GM19023 (cell line): ENCODE results near the gene HPCA.

Experiments
- ATAC-seq: cut with Tn5 transposase; IDR thresholded peaks from one replicate; pipeline ENCODE4 v1.9.1; 2021; ENCODE audit warnings: mild to moderate bottlenecking, moderate library complexity; ENCODE audit not compliant: unreplicated experiment

HPCA gene

DNA sequence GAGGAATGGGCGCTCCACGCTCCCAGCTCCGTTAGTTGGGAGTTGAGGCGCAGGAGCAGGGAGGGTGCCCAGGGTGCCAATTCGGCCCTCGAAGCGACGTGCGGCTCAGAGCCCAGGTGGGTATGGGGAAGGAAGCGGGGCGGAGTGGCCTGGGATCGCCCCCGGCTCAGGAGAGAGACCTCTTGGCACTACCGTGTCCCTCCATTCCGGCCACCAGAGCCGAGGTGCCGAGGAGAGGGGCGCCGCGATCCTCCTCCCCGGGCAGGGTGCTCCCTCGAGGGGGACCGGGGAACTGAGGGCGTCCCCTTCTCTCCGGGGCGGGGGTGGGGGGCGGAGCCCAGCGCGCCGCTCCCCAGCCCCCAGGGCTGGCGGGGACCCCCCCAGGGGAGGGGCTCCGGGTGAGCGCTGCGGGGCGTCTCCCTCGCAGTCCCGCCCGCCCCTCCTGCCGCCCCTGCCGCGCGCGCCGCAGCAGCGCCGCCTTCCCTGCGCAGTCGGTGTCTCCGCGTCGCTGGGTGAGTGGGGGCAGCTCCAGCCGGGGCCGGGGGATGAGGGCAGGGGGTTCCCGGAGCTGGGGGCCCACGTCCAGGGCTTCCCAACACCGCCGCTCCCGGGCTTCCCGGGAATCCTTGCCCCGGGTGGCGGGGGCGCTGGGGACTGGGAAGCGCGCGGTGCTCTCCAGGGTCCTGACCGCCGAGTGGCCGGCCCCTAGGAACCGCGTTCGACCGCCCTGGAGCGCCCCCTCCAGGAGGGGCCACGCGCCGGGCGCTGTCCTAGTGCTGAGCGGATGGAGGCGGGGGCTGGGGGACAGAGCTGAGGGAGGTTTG, at the start of gene HPCA:
Gene HPCA, plus strand, starts transcription at position 488 of the 824 bp plus-strand sequence. CDS start 2,408 bp downstream, outside the sequence.
- no peak for ATAC-seq

DNA sequence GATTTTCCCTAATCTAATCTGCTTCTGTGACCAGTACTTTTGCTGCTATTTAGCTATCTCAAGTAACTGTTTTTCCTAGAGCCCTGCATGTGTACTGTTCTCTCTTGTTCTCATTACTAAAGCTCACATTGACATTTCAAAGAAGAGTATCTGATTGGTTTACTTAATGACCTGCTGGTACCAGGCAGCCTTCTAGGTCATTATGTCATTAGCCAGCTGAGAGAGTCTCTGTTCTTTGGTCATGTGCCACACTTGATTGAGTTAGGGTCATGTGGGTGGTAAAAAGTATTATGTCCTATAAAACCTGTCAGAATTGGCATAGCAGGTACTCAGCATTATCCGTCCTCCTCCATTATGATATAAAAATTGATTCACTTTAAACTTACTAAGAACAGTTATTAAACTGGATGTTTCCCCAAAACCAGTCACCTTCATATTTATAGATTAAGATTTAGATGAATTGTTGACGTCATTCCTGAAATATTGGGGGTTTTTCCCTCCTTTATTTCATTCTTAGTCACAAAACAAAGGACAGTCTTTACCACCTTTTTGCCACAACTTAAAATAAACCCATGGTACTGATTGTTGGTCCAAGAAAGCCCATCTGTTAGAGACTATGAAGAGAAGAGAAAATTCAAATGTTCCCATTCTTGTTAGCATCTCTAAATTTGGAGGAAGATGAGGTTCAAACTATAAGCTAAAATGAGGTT, 37.8 kb upstream of the HPCA start:
- ATAC-seq = no peak

DNA sequence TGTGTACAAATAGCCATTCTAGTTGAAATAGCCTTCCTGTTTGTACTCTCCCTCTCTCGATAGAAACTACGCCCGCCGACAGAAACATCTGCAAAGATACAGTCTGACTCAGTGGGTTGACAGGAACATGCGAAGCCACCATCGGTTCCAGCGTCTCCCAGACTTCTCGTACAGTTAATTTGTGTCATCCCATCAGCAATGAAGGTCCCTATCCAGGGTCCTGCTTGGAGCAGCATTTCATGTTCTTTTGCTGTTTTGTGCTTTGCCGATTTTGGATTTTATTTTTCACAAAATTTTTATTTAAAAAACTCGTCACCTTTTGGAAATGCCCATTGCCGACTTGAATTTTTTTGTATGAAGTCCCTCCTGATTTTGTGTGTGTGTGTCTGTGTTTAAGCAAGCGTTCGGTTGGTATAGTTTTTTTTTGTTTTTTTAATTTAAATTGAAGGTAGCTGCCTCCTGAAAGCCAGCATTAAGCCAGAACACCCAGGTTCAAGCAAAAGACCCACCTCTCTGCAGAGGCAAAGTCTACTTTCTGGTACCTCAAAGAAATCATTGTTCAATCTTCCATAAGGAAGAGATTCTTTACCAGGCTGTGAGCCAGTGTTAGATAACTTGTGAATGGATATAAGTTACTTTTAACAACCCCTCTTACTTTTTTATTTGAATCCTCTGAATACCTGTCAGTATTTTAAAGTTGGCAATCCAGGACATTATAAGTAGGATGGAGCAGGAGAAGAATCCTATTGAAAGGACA, 30.3 kb upstream of the HPCA start:
- ATAC-seq = no peak

DNA sequence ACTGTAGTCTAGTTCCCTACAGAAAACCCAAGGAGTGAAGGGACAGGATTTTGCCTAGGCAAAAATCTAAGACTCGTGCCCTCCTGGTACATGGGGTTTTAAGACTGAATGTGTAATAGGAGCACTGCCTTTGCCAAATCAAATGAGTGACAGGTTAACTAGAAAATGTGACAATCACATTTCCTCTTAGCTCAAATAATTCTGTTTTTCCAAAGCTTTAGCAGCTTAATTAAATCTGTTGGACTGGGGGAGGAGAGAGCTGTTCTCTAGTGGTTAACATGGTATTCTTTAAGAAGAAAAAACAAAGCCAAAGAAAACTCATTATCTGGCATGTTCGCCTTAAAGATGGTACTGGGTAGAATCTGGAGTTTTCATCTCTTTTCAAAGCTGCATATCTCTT, 28.2 kb upstream of the HPCA start:
- no peak for ATAC-seq

DNA sequence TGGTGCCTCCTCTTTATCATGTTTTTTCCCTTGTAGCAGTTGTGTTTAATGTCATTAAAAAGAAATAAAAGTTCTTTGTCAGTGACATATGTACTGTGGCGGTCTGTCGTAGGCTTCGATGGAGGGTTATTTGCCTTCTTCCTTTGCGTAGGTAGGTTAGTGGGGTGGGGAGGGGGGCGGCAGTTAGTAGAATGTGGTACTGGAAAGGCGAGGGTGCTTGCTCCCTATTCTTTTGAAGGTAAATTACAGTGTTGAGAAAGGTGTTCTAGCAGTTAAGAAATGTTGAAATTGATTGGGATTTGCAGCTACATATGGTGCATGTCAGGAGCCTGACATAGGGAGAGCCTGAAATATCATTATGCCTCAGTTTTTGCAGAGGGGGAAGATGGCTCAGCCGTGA, 27.5 kb upstream of the HPCA start:
- no peak for ATAC-seq

DNA sequence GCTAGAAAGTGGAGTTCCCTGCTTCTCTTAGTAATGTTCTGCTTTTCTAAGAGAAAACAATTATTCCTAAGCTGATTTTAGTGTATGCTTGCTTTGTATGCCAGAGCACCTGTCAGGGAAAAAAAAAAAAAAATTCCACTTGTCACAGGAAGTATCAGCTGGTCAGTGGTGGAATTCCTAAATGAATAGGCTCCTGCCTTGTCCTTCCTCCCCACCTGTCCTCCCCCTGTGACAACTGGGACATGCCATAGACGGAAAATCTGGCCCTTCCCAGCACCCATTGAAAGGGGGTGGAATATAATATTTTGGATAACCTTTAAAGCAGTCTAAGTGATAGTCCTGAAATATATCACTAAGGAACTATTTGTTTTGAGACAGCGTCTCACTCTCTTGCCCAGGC, 26.4 kb upstream of the HPCA start:
- ATAC-seq = no peak

DNA sequence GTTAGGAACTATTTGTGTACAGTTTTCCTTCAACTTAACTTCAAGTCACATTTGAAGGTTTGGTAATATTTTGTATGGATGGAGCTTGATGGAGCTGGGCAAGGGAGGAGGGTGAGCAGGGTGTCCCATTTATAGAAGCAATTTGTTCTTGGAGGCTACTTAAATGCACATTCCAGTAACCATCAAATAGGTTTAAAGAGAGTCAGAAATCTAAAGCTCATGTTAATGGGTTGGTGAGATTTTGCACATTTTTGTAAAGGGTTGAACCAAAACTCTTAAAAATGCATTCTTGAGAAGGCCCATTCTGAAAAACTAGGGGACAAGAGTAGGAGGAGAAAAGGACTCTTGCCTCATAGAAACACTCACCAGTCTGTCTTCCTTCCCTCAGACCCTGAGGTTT, 25.7 kb upstream of the HPCA start:
- ATAC-seq = no peak

DNA sequence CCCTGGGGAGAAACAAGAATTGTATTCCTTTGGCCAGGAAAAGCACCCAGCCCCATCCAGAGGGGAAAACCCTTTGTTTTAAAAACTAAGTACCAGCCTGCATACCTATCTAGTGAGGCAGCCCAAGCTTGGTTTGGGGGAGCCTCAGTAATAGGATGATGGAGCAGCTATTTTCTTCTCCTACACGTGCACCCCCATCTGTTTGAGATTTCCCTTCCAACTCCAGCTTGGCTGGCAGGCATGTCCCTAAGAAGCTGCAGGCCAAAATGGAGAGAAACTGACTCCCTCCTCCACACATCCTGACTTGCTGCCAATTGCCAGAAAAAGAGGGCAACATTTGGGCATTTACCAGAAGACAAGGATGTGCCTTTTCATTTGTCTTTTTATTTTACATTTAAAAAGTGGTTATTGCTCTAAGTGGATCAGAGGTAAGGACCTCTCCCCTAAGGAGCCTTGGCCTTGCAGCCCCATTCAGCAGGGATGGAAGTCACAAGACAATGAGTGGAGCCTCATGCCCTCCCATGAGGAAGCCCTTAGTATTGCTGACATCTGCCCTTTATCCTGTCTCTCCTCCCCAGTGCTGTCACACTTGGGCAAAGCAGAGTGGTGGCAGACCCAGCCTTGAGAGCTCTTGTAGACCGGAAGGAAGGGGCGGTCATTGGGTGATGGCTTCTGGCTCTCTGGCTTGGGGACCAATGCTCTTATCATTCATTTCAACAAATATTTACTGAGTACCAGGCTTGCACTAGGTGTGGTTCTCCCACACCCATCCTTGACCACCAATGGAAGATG, 24.2 kb upstream of the HPCA start:
- ATAC-seq = no peak

DNA sequence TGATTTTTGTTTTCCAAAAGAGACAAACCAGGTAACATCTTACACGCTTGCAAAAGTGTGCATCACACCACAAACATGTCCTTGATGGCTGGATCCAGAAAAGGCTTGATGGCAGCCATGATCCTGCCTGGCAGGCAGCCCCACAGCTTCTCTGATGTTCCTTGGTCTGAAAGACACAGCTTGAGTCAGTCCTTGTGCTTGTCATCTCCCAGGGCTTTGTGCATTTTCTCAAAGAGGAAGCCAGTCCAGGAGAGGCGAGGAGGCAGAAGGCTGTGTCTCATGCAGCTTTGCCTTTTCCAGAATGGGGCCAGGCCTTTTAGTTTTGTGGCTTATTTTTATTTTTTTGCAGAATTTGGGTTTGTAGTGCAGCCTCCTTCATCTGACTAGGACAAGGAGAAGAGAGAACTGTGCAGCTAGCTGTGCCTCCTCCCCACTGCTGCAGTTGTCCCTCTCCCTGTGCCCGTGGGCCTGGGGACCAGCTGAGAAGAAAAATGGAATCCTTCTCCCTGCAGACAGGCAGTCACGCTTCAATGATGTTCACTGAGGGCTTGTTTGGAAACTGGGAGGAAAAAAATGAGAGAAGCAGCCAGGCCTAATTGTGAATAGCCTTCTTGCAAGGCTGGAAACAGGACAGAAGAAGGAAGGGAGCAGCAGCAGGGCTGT, 22.9 kb upstream of the HPCA start:
- ATAC-seq = no peak

DNA sequence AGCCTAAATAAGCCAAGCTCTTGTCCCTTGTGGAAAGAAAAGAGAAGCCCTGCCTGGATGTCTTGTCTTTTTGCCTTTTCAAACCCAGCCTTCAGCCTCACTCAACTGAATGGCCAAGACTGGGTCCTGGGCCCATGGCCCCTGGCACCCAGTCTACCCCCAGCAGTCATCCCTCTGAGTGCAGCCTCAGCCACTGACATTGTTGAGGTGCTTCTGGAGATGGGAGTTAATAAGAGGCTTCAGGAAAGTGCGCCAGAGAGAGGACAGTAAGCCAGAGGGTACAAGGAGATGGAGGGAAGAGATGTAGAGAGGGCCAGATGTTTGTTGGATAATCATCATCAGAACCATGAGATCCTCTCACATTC, 22.4 kb upstream of the HPCA start:
- ATAC-seq = no peak

DNA sequence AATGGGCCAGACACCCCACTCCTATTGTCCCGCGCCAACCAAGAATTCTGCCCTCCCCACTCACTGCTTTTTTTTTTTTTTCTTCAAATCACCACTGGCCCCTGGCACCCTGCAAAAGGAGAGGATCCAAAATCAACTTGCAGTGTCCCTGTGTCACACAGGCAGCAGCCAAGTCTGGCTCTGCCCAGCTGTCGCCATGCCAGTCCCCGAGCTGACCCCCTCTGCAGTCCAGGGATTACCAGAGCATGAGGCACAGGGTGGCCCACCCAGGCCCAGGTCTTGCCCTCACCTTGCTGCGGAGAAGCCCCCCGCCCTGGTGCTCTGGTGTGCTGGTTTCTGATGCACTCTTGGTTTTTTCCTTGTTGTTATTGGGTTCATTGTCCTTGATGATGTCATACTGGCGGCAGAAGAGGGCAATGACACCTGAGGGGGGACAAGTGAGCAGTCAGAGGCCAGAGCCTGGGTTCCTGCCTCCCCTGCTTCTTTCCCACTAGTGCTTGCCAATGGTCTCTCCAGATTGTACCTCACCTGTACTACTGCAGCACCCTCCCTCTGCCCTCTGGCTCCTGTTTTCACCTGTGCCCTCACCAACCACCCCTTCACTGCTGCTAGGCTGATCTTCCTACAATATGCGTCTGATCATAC, 21.8 kb upstream of the HPCA start:
- no peak for ATAC-seq

DNA sequence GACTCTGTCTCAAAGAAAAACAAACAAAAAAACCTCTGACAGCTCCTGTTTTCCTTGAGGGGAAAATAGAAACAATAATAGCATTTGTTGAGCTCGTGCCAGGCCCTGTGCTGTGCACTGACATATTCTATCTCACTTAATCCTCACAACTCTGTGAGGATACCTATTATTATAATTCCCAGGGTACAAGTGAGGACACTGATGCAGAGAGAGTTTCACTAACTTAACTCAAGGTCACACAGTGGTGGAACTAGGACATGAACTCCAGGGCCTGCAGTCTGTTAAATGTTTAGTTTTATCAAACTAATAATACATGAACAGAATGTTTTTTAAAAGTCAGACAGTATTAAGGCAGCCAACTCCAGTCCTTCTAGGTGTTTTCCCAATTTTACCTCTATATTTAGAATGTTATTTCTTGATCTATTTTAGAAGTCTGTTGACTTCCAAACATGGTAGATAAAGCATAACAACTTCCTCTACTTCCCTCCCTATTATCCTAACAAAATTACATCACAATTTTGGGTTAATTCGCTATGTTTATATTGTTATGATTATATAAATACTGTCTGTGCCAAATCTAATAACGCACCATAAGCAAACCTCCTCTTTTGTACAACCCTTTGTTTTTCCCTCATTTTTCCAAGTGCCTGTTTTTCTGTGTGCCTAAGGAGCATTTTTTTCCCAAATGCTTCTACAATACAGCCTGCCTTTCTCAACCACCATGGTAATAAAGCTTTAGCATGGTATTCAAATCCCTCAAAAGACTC, 20.5 kb upstream of the HPCA start:
- no peak for ATAC-seq

DNA sequence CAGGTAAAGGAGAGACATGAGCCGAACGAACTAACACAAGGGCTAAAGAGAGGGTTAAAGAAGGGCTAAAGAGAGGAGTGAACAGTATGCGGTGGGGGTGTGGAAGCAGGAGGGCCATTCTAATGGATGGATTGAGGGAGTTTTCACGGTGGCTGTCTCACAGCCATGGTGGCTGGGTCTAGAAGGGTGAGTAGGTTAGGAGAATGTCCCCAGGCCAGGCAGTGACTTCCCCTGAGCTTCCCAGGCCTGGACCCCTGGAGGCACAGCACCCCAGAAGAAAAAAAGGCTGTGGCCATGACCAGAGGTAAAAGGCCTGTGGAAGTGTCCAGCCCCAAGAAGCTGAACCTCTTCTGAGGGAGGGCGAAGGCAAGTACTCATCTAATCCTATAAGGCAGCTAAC, 19.1 kb upstream of the HPCA start:
- no peak for ATAC-seq

DNA sequence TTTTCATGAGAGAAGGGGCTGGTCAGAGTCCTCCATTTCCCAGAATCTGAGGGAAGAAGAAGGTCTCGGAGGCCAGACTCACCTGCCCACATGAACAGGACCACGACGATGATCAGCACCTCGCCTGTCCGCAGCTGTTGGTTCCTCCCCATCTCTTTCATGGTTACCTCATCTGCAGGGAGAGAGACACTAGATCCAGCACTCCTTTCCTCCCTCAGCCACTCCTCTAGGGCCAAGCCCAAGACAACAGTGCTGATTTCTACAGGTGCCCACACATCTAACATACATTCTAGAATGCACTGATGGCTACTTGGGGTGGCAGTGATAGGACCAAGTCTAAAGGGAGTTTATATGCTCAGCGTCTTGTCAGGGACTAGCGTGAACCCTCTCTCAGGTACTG, 18.6 kb upstream of the HPCA start:
- ATAC-seq = no peak

DNA sequence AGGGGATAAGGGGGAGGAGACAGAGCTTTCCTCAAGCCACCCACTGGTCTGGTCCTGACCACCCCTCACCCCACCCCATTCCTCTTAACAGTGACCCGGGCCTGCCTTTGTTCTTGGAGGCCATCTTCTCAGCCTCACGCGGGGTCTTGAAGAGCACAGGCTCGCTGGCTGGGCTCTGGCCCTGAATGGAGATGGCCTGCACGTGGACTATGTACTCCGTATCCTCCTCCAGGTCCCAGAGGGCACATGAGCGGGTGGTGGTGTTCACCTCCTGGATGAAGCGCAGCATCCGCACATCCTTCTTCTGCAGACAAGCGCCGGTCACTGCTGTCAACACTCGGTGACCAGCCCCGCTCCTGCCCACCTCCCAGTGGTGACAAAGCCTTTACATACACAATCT, 18.2 kb upstream of the HPCA start:
- ATAC-seq = no peak

DNA sequence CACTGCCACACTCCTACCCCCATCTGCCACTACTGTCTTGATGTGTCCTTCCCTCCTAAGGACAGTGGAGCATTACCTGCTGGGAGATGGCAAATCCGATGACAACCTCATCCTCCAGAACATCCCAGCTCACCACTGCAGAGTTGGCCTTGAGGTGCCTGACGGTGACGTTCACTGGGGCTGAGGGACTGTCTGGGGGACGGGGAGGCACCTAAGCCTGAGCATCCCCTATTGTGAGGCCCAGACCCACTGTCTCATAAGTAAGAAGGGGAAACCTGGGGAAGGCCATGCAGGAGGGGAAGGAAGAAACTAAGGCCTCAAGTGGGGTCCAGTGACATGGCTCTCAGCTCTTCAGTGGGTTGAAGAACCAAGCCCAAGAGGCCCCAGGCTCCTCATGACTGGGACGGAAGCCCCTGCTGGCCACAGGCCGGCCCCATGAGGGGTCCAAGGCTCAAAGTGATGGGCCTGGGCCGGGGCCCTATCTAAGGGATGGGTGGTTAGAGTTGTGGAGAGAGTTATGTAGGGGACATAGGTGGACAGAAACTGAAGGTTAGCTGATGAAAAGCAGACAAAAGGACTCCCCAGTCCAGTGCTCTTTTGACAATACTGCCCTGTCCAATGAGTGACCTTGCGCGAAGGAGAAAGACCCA, 17.4 kb upstream of the HPCA start:
- ATAC-seq = no peak

DNA sequence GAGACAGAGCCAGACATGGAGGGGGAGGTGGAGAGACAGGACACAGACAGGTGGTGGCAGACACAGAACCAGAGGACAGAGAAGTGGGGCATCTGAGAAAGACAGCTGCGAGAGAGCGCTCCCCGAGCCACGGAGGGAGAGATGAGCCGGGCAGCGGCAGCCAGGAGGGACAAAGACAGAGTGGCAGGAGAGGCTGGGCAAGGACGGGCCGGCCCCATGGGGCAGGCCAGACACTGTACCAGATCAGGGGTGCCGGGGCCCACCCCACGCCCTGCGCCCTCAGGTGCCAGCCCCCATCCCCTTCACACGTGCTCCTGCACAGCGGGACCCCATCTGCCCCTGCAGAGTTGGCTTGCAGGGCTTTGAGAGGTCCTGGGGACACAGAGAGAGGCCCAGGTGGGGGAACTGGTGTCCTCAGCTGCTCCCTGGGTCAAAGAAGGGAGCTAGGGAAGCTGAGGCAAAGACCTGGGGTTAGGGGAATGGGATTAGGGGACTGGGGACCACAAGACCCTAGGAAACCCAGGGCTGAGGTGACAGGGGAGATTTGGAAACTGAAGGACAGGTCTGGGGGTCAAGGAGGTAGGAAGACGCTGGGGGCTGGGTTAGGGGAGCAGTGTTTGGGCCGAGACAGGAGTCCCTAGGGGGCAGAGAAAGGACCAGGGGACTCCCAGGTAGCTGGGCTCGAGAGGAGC, 16.2 kb upstream of the HPCA start:
- ATAC-seq = no peak
